Activated naive CD4-positive, alpha-beta T cell treated with Interleukin-2 at 50 U/mL for 16 hours (primary cell): Measurements from ENCODE around the gene MGMT.

Experiments used
- DNase-seq: peaks from one replicate; pipeline ENCODE4 v3.0.0-alpha.2; 2020

Gene MGMT

GRCh38 chr10:129459762-129460539 lies 7.1 kb upstream of the MGMT start:
- no peak for DNase-seq

- no peak for DNase-seq
These were observed 4.7 kb upstream of the MGMT start for GRCh38 chr10:129462257-129462795.

- DNase-seq: no peak
These were observed 2.8 kb upstream of the MGMT start for GRCh38 chr10:129464251-129464650.

GRCh38 chr10:129465796-129466702 lies 992 bp upstream of the MGMT start:
- no peak for DNase-seq

- no peak for DNase-seq
These were observed 471 bp downstream of the MGMT start for GRCh38 chr10:129467359-129468064.

- no peak for DNase-seq
These were observed 1.1 kb downstream of the MGMT start for GRCh38 chr10:129468187-129468586.

GRCh38 chr10:129470103-129470851 lies 3.2 kb downstream of the MGMT start:
- no peak for DNase-seq

- DNase-seq: no peak
These were observed 4.6 kb downstream of the MGMT start for GRCh38 chr10:129471447-129472175.

- DNase-seq: no peak
These were observed 5.9 kb downstream of the MGMT start for GRCh38 chr10:129472696-129473555.

GRCh38 chr10:129474642-129475041 lies 7.6 kb downstream of the MGMT start:
- no peak for DNase-seq

- DNase-seq: no peak
These were observed 9.4 kb downstream of the MGMT start for GRCh38 chr10:129476431-129476830.

- DNase-seq: no peak
These were observed 10.0 kb downstream of the MGMT start for GRCh38 chr10:129477051-129477450.

- no peak for DNase-seq
These were observed 14.6 kb downstream of the MGMT start for GRCh38 chr10:129481641-129482040.

GRCh38 chr10:129483430-129484010 lies 16.5 kb downstream of the MGMT start:
- no peak for DNase-seq

- no peak for DNase-seq
These were observed 19.8 kb downstream of the MGMT start for GRCh38 chr10:129486805-129487204.

GRCh38 chr10:129491123-129491734 lies 24.2 kb downstream of the MGMT start:
- no peak for DNase-seq

- no peak for DNase-seq
These were observed 27.1 kb downstream of the MGMT start for GRCh38 chr10:129494176-129494575.

GRCh38 chr10:129494740-129495139 lies 27.7 kb downstream of the MGMT start:
- DNase-seq: no peak

- DNase-seq: no peak
These were observed 28.2 kb downstream of the MGMT start for GRCh38 chr10:129495256-129495655.

- no peak for DNase-seq
These were observed 28.7 kb downstream of the MGMT start for GRCh38 chr10:129495698-129496097.
